NCI-H146 (cell line): ENCODE results near the gene CHD9NB.
A peak's percentile ranks its signal among the peaks of the same experiment; 100 is the strongest.
"Not testable (repeated sequence)": the region's sequence is repeated elsewhere in the genome, so short reads cannot be mapped to it uniquely, and the experiment has no call there.

Experiments
- DNase-seq: peaks from one replicate; lab custom pipeline; 2025; lab: John Stamatoyannopoulos, UW

Gene CHD9NB

GRCh38 chr16:53056392-53056881 is 3.7 kb upstream of the CHD9NB start:
- DNase-seq = no peak

- no peak for DNase-seq
Observed at GRCh38 chr16:53055541-53056391, 3.1 kb upstream of the CHD9NB start.

GRCh38 chr16:53054670-53055485 is 2.2 kb upstream of the CHD9NB start, which contains the start of gene CHD9:
Gene CHD9 (plus strand): TSS chr16:53054991. CDS start chr16:53156090, 101,099 bp downstream.
- peak; percentile 85 for DNase-seq

GRCh38 chr16:53053967-53054669 is 1.4 kb upstream of the CHD9NB start:
- DNase-seq = no peak

- not testable (repeated sequence) for DNase-seq
Observed at GRCh38 chr16:53051255-53051654, 1.4 kb downstream of the CHD9NB start.

GRCh38 chr16:53048139-53048915 is 4.4 kb downstream of the CHD9NB start:
- DNase-seq = no peak

- not testable (repeated sequence) for DNase-seq
Observed at GRCh38 chr16:53047515-53047914, 5.2 kb downstream of the CHD9NB start.

GRCh38 chr16:53045341-53046220 is 7.1 kb downstream of the CHD9NB start:
- no peak for DNase-seq

GRCh38 chr16:53043986-53044601 is 8.6 kb downstream of the CHD9NB start:
- DNase-seq = peak; percentile 4

GRCh38 chr16:53043428-53043831 is 9.3 kb downstream of the CHD9NB start:
- DNase-seq = no peak

GRCh38 chr16:53042235-53042701 is 10.4 kb downstream of the CHD9NB start:
- no peak for DNase-seq

- DNase-seq = no peak
Observed at GRCh38 chr16:53041320-53042051, 11.2 kb downstream of the CHD9NB start.

GRCh38 chr16:53040788-53041187 is 11.9 kb downstream of the CHD9NB start:
- DNase-seq = no peak

- DNase-seq = not testable (repeated sequence)
Observed at GRCh38 chr16:53036711-53037110, 16.0 kb downstream of the CHD9NB start.

- DNase-seq = no peak
Observed at GRCh38 chr16:53036066-53036465, 16.6 kb downstream of the CHD9NB start.

- no peak for DNase-seq
Observed at GRCh38 chr16:53035176-53035942, 17.3 kb downstream of the CHD9NB start.

- DNase-seq = no peak
Observed at GRCh38 chr16:53034306-53034705, 18.4 kb downstream of the CHD9NB start.

- no peak for DNase-seq
Observed at GRCh38 chr16:53031323-53031942, 21.3 kb downstream of the CHD9NB start.
